Measurements from ENCODE around the gene MRPL22. TPM values are rescaled to one million over a fixed set of nuclear protein-coding genes. Genes with fewer than 3 reads are reported as not detected.

Gene MRPL22
- total RNA-seq, 1 experiment from 2014 or later, result 77.2 TPM

- H3K27ac ChIP-seq (ENCODE audit: insufficient read length, low read depth, low read length), result no peak overlapping the region
- H2BK5ac ChIP-seq (ENCODE audit: insufficient read length, low read length), result no peak overlapping the region
- H3T11ph ChIP-seq (ENCODE audit: low read length), result no peak overlapping the region
- no peak for DNase-seq
- no peaks in the 10 kb centered on the region for H3K9me3 Mint-ChIP-seq
- H3K9ac ChIP-seq (ENCODE audit: extremely low read depth, insufficient read length, low read length), result no peak overlapping the region
- TF ChIP-seq CTCF (conservative IDR thresholded peaks at IDR 0.05), result no peak
- H3K27me3 Mint-ChIP-seq (ENCODE audit: low read depth), result no peaks in the 10 kb centered on the region
- no peak overlapping the region for H4K5ac ChIP-seq (ENCODE audit: insufficient read length, low read depth, low read length)
- H2AFZ ChIP-seq (ENCODE audit: low read length), result no peak overlapping the region
- no peak overlapping the region for H4K91ac ChIP-seq (ENCODE audit: insufficient read length, low read depth, low read length)
- no peaks in the 10 kb centered on the region for H3K23me2 ChIP-seq (ENCODE audit: insufficient read length, low read depth, low read length, poor library complexity, severe bottlenecking)
- no peak overlapping the region for H3K56ac ChIP-seq (ENCODE audit: insufficient read length, low read depth, low read length)
- no peaks in the 10 kb centered on the region for H3K79me1 ChIP-seq (ENCODE audit: insufficient read depth, low read depth, low read length, poor library complexity, severe bottlenecking)
- no peak overlapping the region for H2BK20ac ChIP-seq (ENCODE audit: low read depth, low read length, poor library complexity, severe bottlenecking)
- H3K4me1 ChIP-seq (ENCODE audit: insufficient read depth, low read length), result no peaks in the 10 kb centered on the region
- H2BK12ac ChIP-seq (ENCODE audit: insufficient read length, low read depth, low read length), result no peak overlapping the region
- H4K20me1 ChIP-seq (ENCODE audit: control insufficient read depth, insufficient read depth, insufficient read length), result no peaks in the 10 kb centered on the region
- no peak overlapping the region for H3K27ac Mint-ChIP-seq
- H3K4me2 ChIP-seq (ENCODE audit: insufficient read depth, insufficient read length, low read length), result no peak overlapping the region
- H3K18ac ChIP-seq (ENCODE audit: insufficient read length, low read depth, low read length), result no peak overlapping the region
- no peaks in the 10 kb centered on the region for H3K27me3 ChIP-seq (ENCODE audit: insufficient read depth, low read length)
- no CpG with 5 or more reads among the region's 7 CpGs for WGBS (ENCODE audit: extremely low coverage, insufficient read length, low lambda C conversion rate)
- no peak overlapping the region for H3K23ac ChIP-seq (ENCODE audit: insufficient read length, low read depth, low read length)
- H4K8ac ChIP-seq (replicated peaks; ENCODE audit: insufficient read length, low read depth, low read length), result no peak overlapping the region
- no peak overlapping the region for H3K4ac ChIP-seq (ENCODE audit: low read depth, low read length)
- no peak overlapping the region for H2AK5ac ChIP-seq (ENCODE audit: insufficient read length, low read length)
- no peak overlapping the region for H2BK120ac ChIP-seq (ENCODE audit: low read depth, low read length, poor library complexity, severe bottlenecking)
- no peaks in the 10 kb centered on the region for H3K4me1 Mint-ChIP-seq
- no peak overlapping the region for H3K4me3 Mint-ChIP-seq
- no peaks in the 10 kb centered on the region for H3K9me3 ChIP-seq (ENCODE audit: control insufficient read depth, low read depth, low read length)
- peaks cover 36 to 82% (median 68%) of the 10 kb centered on the region in 3 experiments for H3K36me3 Mint-ChIP-seq (ENCODE audit: insufficient read depth in 1 of 3, low read depth in 3 of 3)
- H3K79me2 ChIP-seq (ENCODE audit: insufficient read depth, low read length), result no peaks in the 10 kb centered on the region
- no peak overlapping the region for H2BK15ac ChIP-seq (ENCODE audit: low read depth, low read length)
- H3K14ac ChIP-seq (ENCODE audit: insufficient read depth, low read length), result no peak overlapping the region
Observed at GRCh38 chr5:154923441-154924430, 17.1 kb upstream of the MRPL22 start.
